ENCODE results near the gene COL6A2.

COL6A2 gene

GRCh38 chr21:46124083-46124925 lies 26.4 kb downstream of the COL6A2 start:
- no peak for DNase-seq (ENCODE audit: extremely low read depth in 1 of 2, low read depth in 1 of 2)

GRCh38 chr21:46124926-46125845 lies 27.3 kb downstream of the COL6A2 start:
- DNase-seq (ENCODE audit: extremely low read depth in 1 of 2, low read depth in 1 of 2) = no peak

- DNase-seq (ENCODE audit: extremely low read depth in 1 of 2, low read depth in 1 of 2) = no peak
Observed at GRCh38 chr21:46125846-46126301, 28.0 kb downstream of the COL6A2 start.

- no peak for DNase-seq (ENCODE audit: extremely low read depth in 1 of 2, low read depth in 1 of 2)
Observed at GRCh38 chr21:46126309-46127238, 28.7 kb downstream of the COL6A2 start.

- DNase-seq (ENCODE audit: extremely low read depth in 1 of 2, low read depth in 1 of 2) = no peak
Observed at GRCh38 chr21:46127239-46128105, 29.6 kb downstream of the COL6A2 start.

GRCh38 chr21:46128106-46128932 lies 30.4 kb downstream of the COL6A2 start:
- DNase-seq (ENCODE audit: extremely low read depth in 1 of 2, low read depth in 1 of 2) = no peak

- no peak for DNase-seq (ENCODE audit: extremely low read depth in 1 of 2, low read depth in 1 of 2)
Observed at GRCh38 chr21:46128933-46129571, 31.1 kb downstream of the COL6A2 start.

- no peak for DNase-seq (ENCODE audit: extremely low read depth in 1 of 2, low read depth in 1 of 2)
Observed at GRCh38 chr21:46129846-46130651, 32.1 kb downstream of the COL6A2 start.

GRCh38 chr21:46130831-46131587 lies 33.1 kb downstream of the COL6A2 start:
- DNase-seq (ENCODE audit: extremely low read depth in 1 of 2, low read depth in 1 of 2) = no peak

- DNase-seq (ENCODE audit: extremely low read depth in 1 of 2, low read depth in 1 of 2) = no peak
Observed at GRCh38 chr21:46131588-46131837, 33.6 kb downstream of the COL6A2 start.

GRCh38 chr21:46131838-46132651 lies 34.1 kb downstream of the COL6A2 start:
- no peak for DNase-seq (ENCODE audit: extremely low read depth in 1 of 2, low read depth in 1 of 2)

GRCh38 chr21:46135782-46136395 lies 38.0 kb downstream of the COL6A2 start:
- DNase-seq (ENCODE audit: extremely low read depth in 1 of 2, low read depth in 1 of 2) = no peak

- DNase-seq (ENCODE audit: extremely low read depth in 1 of 2, low read depth in 1 of 2) = no peak
Observed at GRCh38 chr21:46136739-46137349, 38.9 kb downstream of the COL6A2 start.

GRCh38 chr21:46137908-46138307 lies 40.0 kb downstream of the COL6A2 start:
- no peak for DNase-seq (ENCODE audit: extremely low read depth in 1 of 2, low read depth in 1 of 2)

GRCh38 chr21:46138383-46138970 lies 40.6 kb downstream of the COL6A2 start:
- DNase-seq (ENCODE audit: extremely low read depth in 1 of 2, low read depth in 1 of 2) = no peak

All from activated CD8-positive, alpha-beta memory T cell treated with anti-CD3 and anti-CD28 coated beads for 1 hour (primary cell).